Measurements from ENCODE around the gene EXT2.

- TF ChIP-seq CTCF (conservative IDR thresholded peaks at IDR 0.05) (no peak), ZFX (IDR thresholded peaks at IDR 0.05) (no peak)
These were observed 184.0 kb downstream of the EXT2 start for GRCh38 chr11:44279483-44279882.

All from C4-2B (cell line).